H9 (cell line): ENCODE results near the gene ZNRF3. TPM values are rescaled to one million over a fixed set of nuclear protein-coding genes. Genes with fewer than 3 reads are reported as not detected.

Experiments used
- DNase-seq: peaks from one replicate; pipeline ENCODE4 v3.0.0-alpha.2; 2017
- H2AFZ ChIP-seq: one replicate; pipeline ENCODE4 v1.6.1; 2013; ENCODE audit warnings: mild to moderate bottlenecking, low read length, control low read depth, moderate library complexity
- H2AK5ac ChIP-seq: 2 replicates; pipeline ENCODE4 v1.6.1; 2013; ENCODE audit warnings: low read length, control low read depth, mixed read lengths; ENCODE audit not compliant: insufficient read length
- H2BK120ac ChIP-seq: one replicate; pipeline ENCODE4 v1.6.1; 2013; ENCODE audit warnings: low read depth, mild to moderate bottlenecking, low read length, control low read depth, inconsistent platforms; ENCODE audit not compliant: poor library complexity, severe bottlenecking
- H2BK12ac ChIP-seq: 2 replicates; pipeline ENCODE4 v1.6.1; 2013; ENCODE audit warnings: low read length, control low read depth, mixed read lengths, low read depth; ENCODE audit not compliant: insufficient read length
- H2BK15ac ChIP-seq: 2 replicates; pipeline ENCODE4 v1.6.1; 2013; ENCODE audit warnings: low read depth, low read length, control low read depth
- H2BK20ac ChIP-seq: one replicate; pipeline ENCODE4 v1.6.1; 2013; ENCODE audit warnings: low read depth, mild to moderate bottlenecking, low read length, control low read depth, inconsistent platforms; ENCODE audit not compliant: poor library complexity, severe bottlenecking
- H2BK5ac ChIP-seq: 2 replicates; pipeline ENCODE4 v1.6.1; 2013; ENCODE audit warnings: low read length, control low read depth, mixed read lengths; ENCODE audit not compliant: insufficient read length
- H3K14ac ChIP-seq: 2 replicates; pipeline ENCODE4 v1.6.1; 2013; ENCODE audit warnings: low read length, control low read depth; ENCODE audit not compliant: insufficient read depth
- H3K18ac ChIP-seq: 2 replicates; pipeline ENCODE4 v1.6.1; 2013; ENCODE audit warnings: low read depth, mild to moderate bottlenecking, mixed read lengths, low read length, control low read depth; ENCODE audit not compliant: insufficient read length
- H3K23ac ChIP-seq: 2 replicates; pipeline ENCODE4 v1.6.1; 2013; ENCODE audit warnings: low read length, control low read depth, mixed read lengths, low read depth; ENCODE audit not compliant: insufficient read length
- H3K23me2 ChIP-seq: 2 replicates; pipeline ENCODE4 v1.6.1; 2013; ENCODE audit warnings: low read depth, mild to moderate bottlenecking, mixed read lengths, low read length, control low read depth; ENCODE audit not compliant: insufficient read length, poor library complexity, severe bottlenecking
- H3K27ac ChIP-seq: 2 replicates; pipeline ENCODE4 v1.5.1; 2013; ENCODE audit warnings: low read length, control low read depth, mixed read lengths, low read depth; ENCODE audit not compliant: insufficient read length
- H3K27me3 ChIP-seq: 2 replicates; pipeline ENCODE4 v1.6.1; 2013; ENCODE audit warnings: low read length, control low read depth, inconsistent platforms; ENCODE audit not compliant: insufficient read depth
- H3K4ac ChIP-seq: 2 replicates; pipeline ENCODE4 v1.6.1; 2013; ENCODE audit warnings: low read depth, mild to moderate bottlenecking, control low read depth, inconsistent platforms, low read length, moderate library complexity
- H3K4me1 ChIP-seq: 2 replicates; pipeline ENCODE4 v1.6.1; 2013; ENCODE audit warnings: low read length, control low read depth, inconsistent platforms; ENCODE audit not compliant: insufficient read depth
- H3K4me2 ChIP-seq: 2 replicates; pipeline ENCODE4 v1.6.1; 2013; ENCODE audit warnings: low read length, control low read depth, mixed read lengths; ENCODE audit not compliant: insufficient read length, insufficient read depth
- H3K56ac ChIP-seq: 2 replicates; pipeline ENCODE4 v1.6.1; 2013; ENCODE audit warnings: low read depth, mild to moderate bottlenecking, mixed read lengths, low read length, control low read depth; ENCODE audit not compliant: insufficient read length
- H3K79me1 ChIP-seq: 2 replicates; pipeline ENCODE4 v1.6.1; 2013; ENCODE audit warnings: low read depth, mild to moderate bottlenecking, moderate library complexity, low read length, control low read depth, inconsistent platforms; ENCODE audit not compliant: insufficient read depth, poor library complexity, severe bottlenecking
- H3K79me2 ChIP-seq: 2 replicates; pipeline ENCODE4 v1.6.1; 2013; ENCODE audit warnings: low read length, control low read depth, inconsistent platforms; ENCODE audit not compliant: insufficient read depth
- H3K9ac ChIP-seq: 2 replicates; pipeline ENCODE4 v1.6.1; 2013; ENCODE audit warnings: low read length, control low read depth, mixed read lengths; ENCODE audit not compliant: insufficient read length; ENCODE audit errors: extremely low read depth
- H3K9me3 ChIP-seq: one replicate; pipeline ENCODE4 v1.6.1; 2013; ENCODE audit warnings: low read depth, low read length, inconsistent platforms; ENCODE audit not compliant: control insufficient read depth
- H3T11ph ChIP-seq: one replicate; pipeline ENCODE4 v1.6.1; 2013; ENCODE audit warnings: mild to moderate bottlenecking, low read length, control low read depth, inconsistent platforms
- H4K20me1 ChIP-seq: one replicate; pipeline ENCODE4 v1.6.1; 2013; ENCODE audit not compliant: control insufficient read depth, insufficient read length, insufficient read depth
- H4K5ac ChIP-seq: 2 replicates; pipeline ENCODE4 v1.6.1; 2013; ENCODE audit warnings: low read depth, mild to moderate bottlenecking, mixed read lengths, low read length, control low read depth; ENCODE audit not compliant: insufficient read length
- H4K8ac ChIP-seq: replicated peaks from 2 replicates; pipeline ENCODE4 v1.6.1; 2013; ENCODE audit warnings: low read length, control low read depth, mixed read lengths, low read depth; ENCODE audit not compliant: insufficient read length
- H4K91ac ChIP-seq: 2 replicates; pipeline ENCODE4 v1.6.1; 2013; ENCODE audit warnings: low read depth, mild to moderate bottlenecking, moderate library complexity, mixed read lengths, low read length, control low read depth; ENCODE audit not compliant: insufficient read length
- H3K27ac Mint-ChIP-seq, 3 experiments: 2 replicates in 2 of 3; 3 replicates in 1 of 3; pipeline ENCODE4 v1.8.0; 2020 to 2021; ENCODE audit warnings: mixed read lengths in 3 of 3, mild to moderate bottlenecking in 1 of 3, moderate library complexity in 1 of 3
- H3K27me3 Mint-ChIP-seq: 2 replicates; pipeline ENCODE4 v1.8.0; 2021; ENCODE audit warnings: low read depth, mild to moderate bottlenecking, moderate library complexity, mixed read lengths
- H3K36me3 Mint-ChIP-seq, 3 experiments: 2 replicates in 2 of 3; 3 replicates in 1 of 3; pipeline ENCODE4 v1.8.0; 2020 to 2021; ENCODE audit warnings: low read depth in 3 of 3, mixed read lengths in 3 of 3; ENCODE audit not compliant: insufficient read depth in 1 of 3
- H3K4me1 Mint-ChIP-seq, 2 experiments: 2 replicates each; pipeline ENCODE4 v1.8.0; 2020; ENCODE audit warnings: mixed read lengths in 2 of 2
- H3K4me3 Mint-ChIP-seq, 2 experiments: 2 replicates in 1 of 2; 3 replicates in 1 of 2; pipeline ENCODE4 v1.8.0; 2020 to 2021; ENCODE audit warnings: mild to moderate bottlenecking in 2 of 2, mixed read lengths in 2 of 2, moderate library complexity in 1 of 2
- H3K9me3 Mint-ChIP-seq, 2 experiments: 2 replicates in 1 of 2; 3 replicates in 1 of 2; pipeline ENCODE4 v1.8.0; 2020; ENCODE audit warnings: mild to moderate bottlenecking in 2 of 2, mixed read lengths in 2 of 2, moderate library complexity in 1 of 2
- WGBS: extraction: QIAGEN DNeasy Blood & Tissue Kit; methylation state at CpG from one replicate; pipeline ENCODE4 v1.1.7; 2013; ENCODE audit warnings: missing lambda C conversion rate, low lambda C conversion rate, mixed read lengths; ENCODE audit not compliant: insufficient read length; ENCODE audit errors: extremely low coverage; 5-methylcytosine and 5-hydroxymethylcytosine counted together
- total RNA-seq: library from RNA; stranded (reverse); gene quantifications from 2 replicates; pipeline ENCODE4 v1.2.1, GENCODE V29; 2021
- TF ChIP-seq, protein P1 (sequence below): fragments of 200-600 bp; sonication (generic); conservative IDR thresholded peaks from 3 replicates; pipeline ENCODE4 v1.8.0; 2021; ENCODE audit warnings: antibody characterized with exemption, mild to moderate bottlenecking

Gene ZNRF3
- total RNA-seq, 1 experiment from 2014 or later = 20.6 TPM

DNA sequence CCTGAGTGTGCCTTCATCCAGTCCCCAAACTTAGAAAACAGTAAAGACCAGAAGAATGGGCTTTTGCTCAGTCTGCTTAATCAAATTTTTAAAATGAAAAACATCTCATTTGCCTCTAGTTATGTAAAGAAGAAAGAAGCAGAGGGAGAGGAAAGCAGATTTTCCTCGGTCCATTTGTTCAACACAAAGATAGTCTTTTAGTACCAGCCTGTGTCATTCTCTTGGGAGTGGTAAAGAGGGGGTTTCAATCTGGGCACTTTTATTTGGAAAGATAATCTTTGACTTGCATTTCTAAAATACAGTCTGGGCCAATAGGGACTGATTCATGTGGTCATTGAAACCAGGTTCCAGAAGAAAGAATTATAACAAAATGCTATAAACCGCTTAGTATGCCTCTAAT is 218.9 kb downstream of the ZNRF3 start:
- Histone ChIP-seq H3K9me3 (no peaks in the 10 kb centered on the region), H2BK120ac (no peak overlapping the region), H2AK5ac (no peak overlapping the region), H4K8ac (no peak overlapping the region), H3K23ac (no peak overlapping the region), H2BK15ac (no peak overlapping the region), H3K4me1 (no peaks in the 10 kb centered on the region; the same call in 1 of the 2 replicates), H4K5ac (no peak overlapping the region), H3K27me3 (no peaks in the 10 kb centered on the region), H2AFZ (no peak overlapping the region), H3T11ph (no peak overlapping the region), H3K23me2 (no peaks in the 10 kb centered on the region), H2BK12ac (no peak overlapping the region), H3K79me2 (no peaks in the 10 kb centered on the region), H3K79me1 (no peaks in the 10 kb centered on the region), H3K18ac (no peak overlapping the region), H2BK20ac (no peak overlapping the region), H3K9ac (no peak overlapping the region), H3K4me2 (no peak overlapping the region), H4K91ac (no peak overlapping the region), H3K27ac (no peak overlapping the region), H3K4ac (no peak overlapping the region), H4K20me1 (no peaks in the 10 kb centered on the region), H3K14ac (no peak overlapping the region), H3K56ac (no peak overlapping the region), H2BK5ac (no peak overlapping the region)
- TF ChIP-seq, protein P1, sequence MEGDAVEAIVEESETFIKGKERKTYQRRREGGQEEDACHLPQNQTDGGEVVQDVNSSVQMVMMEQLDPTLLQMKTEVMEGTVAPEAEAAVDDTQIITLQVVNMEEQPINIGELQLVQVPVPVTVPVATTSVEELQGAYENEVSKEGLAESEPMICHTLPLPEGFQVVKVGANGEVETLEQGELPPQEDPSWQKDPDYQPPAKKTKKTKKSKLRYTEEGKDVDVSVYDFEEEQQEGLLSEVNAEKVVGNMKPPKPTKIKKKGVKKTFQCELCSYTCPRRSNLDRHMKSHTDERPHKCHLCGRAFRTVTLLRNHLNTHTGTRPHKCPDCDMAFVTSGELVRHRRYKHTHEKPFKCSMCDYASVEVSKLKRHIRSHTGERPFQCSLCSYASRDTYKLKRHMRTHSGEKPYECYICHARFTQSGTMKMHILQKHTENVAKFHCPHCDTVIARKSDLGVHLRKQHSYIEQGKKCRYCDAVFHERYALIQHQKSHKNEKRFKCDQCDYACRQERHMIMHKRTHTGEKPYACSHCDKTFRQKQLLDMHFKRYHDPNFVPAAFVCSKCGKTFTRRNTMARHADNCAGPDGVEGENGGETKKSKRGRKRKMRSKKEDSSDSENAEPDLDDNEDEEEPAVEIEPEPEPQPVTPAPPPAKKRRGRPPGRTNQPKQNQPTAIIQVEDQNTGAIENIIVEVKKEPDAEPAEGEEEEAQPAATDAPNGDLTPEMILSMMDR = no peak
- Mint-ChIP-seq H3K36me3 (peaks cover 0 to 4% (median 2%) of the 10 kb centered on the region in 3 experiments; a peak in 2 of 7 replicates), H3K27ac (no peak overlapping the region), H3K27me3 (no peaks in the 10 kb centered on the region), H3K4me1 (peaks cover 25 to 40% of the 10 kb centered on the region in 2 experiments), H3K9me3 (no peaks in the 10 kb centered on the region), H3K4me3 (no peak overlapping the region)
- no CpG with 5 or more reads among the region's 2 CpGs for WGBS
- DNase-seq = no peak
